ENCODE results near the gene TMEM169.
A peak's percentile ranks its signal among the peaks of the same experiment; 100 is the strongest.

The TMEM169 gene

GRCh38 chr2:216083464-216084281 is 2.0 kb downstream of the TMEM169 start:
- no peak overlapping the region for H3K4me3 ChIP-seq (replicated peaks in 1 of 2; ENCODE audit: low read depth in 2 of 2, low read length in 2 of 2)
- peak; percentile 33 to 37 for DNase-seq (ENCODE audit: low read depth in 2 of 2)

GRCh38 chr2:216084547-216084946 is 2.8 kb downstream of the TMEM169 start:
- no peak overlapping the region for H3K4me3 ChIP-seq (replicated peaks in 1 of 2; ENCODE audit: low read depth in 2 of 2, low read length in 2 of 2)
- DNase-seq (ENCODE audit: low read depth in 2 of 2), result no peak
- no peak for TF ChIP-seq CTCF (IDR thresholded peaks at IDR 0.05; ENCODE audit: low read depth, low read length)

More at GRCh38 chr2:216083464-216084281, 2.0 kb downstream of the TMEM169 start:
- no peak for TF ChIP-seq CTCF (IDR thresholded peaks at IDR 0.05; ENCODE audit: low read depth, low read length)

- H3K4me3 ChIP-seq (replicated peaks in 1 of 2; ENCODE audit: low read depth in 2 of 2, low read length in 2 of 2), result no peak overlapping the region
- DNase-seq (ENCODE audit: low read depth in 2 of 2), result no peak
- TF ChIP-seq CTCF (IDR thresholded peaks at IDR 0.05; ENCODE audit: low read depth, low read length), result no peak
Measured at GRCh38 chr2:216086207-216086893, 4.6 kb downstream of the TMEM169 start.

- no peak for TF ChIP-seq CTCF (IDR thresholded peaks at IDR 0.05; ENCODE audit: low read depth, low read length)
- H3K4me3 ChIP-seq (replicated peaks in 1 of 2; ENCODE audit: low read depth in 2 of 2, low read length in 2 of 2), result no peak overlapping the region
- DNase-seq (ENCODE audit: low read depth in 2 of 2), result peak in 1 of 2 donors; percentile 38
Measured at GRCh38 chr2:216090369-216090786, 8.7 kb downstream of the TMEM169 start.

GRCh38 chr2:216092646-216093045 is 10.9 kb downstream of the TMEM169 start:
- no peak for TF ChIP-seq CTCF (IDR thresholded peaks at IDR 0.05; ENCODE audit: low read depth, low read length)
- no peak for DNase-seq (ENCODE audit: low read depth in 2 of 2)
- H3K4me3 ChIP-seq (replicated peaks in 1 of 2; ENCODE audit: low read depth in 2 of 2, low read length in 2 of 2), result no peak overlapping the region

GRCh38 chr2:216094701-216095100 is 13.0 kb downstream of the TMEM169 start:
- TF ChIP-seq CTCF (IDR thresholded peaks at IDR 0.05; ENCODE audit: low read depth, low read length), result no peak
- H3K4me3 ChIP-seq (replicated peaks in 1 of 2; ENCODE audit: low read depth in 2 of 2, low read length in 2 of 2), result no peak overlapping the region
- no peak for DNase-seq (ENCODE audit: low read depth in 2 of 2)
